OCI-LY1 (cell line): ENCODE results near the gene TXNL4B.

Experiments used
- H2AFZ ChIP-seq: fragments of 200-600 bp; sonication (generic), shearing (Covaris generic); 2 replicates; pipeline ENCODE4 v1.6.0; 2014; ENCODE audit warnings: antibody characterized with exemption, mild to moderate bottlenecking, low read length
- H3F3A ChIP-seq: fragments of 200-600 bp; sonication (generic), shearing (Covaris generic); 2 replicates; pipeline ENCODE4 v1.6.0; 2014; ENCODE audit warnings: mild to moderate bottlenecking, antibody characterized with exemption, low read length, moderate library complexity; ENCODE audit not compliant: insufficient read depth
- H3K27ac ChIP-seq: fragments of 200-600 bp; sonication (generic); 2 replicates; pipeline ENCODE4 v1.5.1; 2014; ENCODE audit warnings: low read length, mixed run types, mild to moderate bottlenecking, low read depth; ENCODE audit not compliant: poor library complexity, severe bottlenecking
- H3K27me3 ChIP-seq: fragments of 200-600 bp; sonication (generic); 2 replicates; pipeline ENCODE4 v1.6.0; 2014; ENCODE audit warnings: antibody characterized with exemption, mild to moderate bottlenecking, low read length, moderate library complexity; ENCODE audit not compliant: insufficient read depth
- H3K36me3 ChIP-seq: fragments of 200-600 bp; sonication (generic); 2 replicates; pipeline ENCODE4 v1.6.1; 2014; ENCODE audit warnings: mild to moderate bottlenecking, antibody characterized with exemption, low read length, moderate library complexity, mixed read lengths; ENCODE audit not compliant: insufficient read depth
- H3K4me1 ChIP-seq: fragments of 200-600 bp; sonication (generic); 2 replicates; pipeline ENCODE4 v1.5.1; 2014; ENCODE audit warnings: mild to moderate bottlenecking, low read length, moderate library complexity; ENCODE audit not compliant: insufficient read depth, severe bottlenecking
- H3K4me2 ChIP-seq: fragments of 200-600 bp; sonication (generic), shearing (Covaris generic); 2 replicates; pipeline ENCODE4 v1.6.1; 2014; ENCODE audit warnings: low read length
- H3K4me3 ChIP-seq: fragments of 200-600 bp; sonication (generic); 2 replicates; pipeline ENCODE4 v1.5.1; 2014; ENCODE audit warnings: low read length, low read depth, mild to moderate bottlenecking, mixed read lengths; ENCODE audit not compliant: poor library complexity, severe bottlenecking
- H3K79me2 ChIP-seq: fragments of 200-600 bp; shearing (Covaris generic); 2 replicates; pipeline ENCODE4 v1.6.1; 2016; ENCODE audit warnings: mixed run types, low read length, mixed read lengths; ENCODE audit not compliant: insufficient read depth
- H3K9ac ChIP-seq: fragments of 200-600 bp; sonication (generic), shearing (Covaris generic); 2 replicates; pipeline ENCODE4 v1.6.1; 2014; ENCODE audit warnings: mild to moderate bottlenecking, low read length, mixed read lengths
- H3K9me2 ChIP-seq: fragments of 200-600 bp; sonication (generic), shearing (Covaris generic); 2 replicates; pipeline ENCODE4 v1.6.1; 2014; ENCODE audit warnings: low read depth, mild to moderate bottlenecking, low read length, mixed read lengths
- H3K9me3 ChIP-seq: fragments of 200-600 bp; shearing (Covaris generic); 2 replicates; pipeline ENCODE4 v1.6.1; 2014; ENCODE audit warnings: low read length, mixed read lengths
- H4K20me1 ChIP-seq: fragments of 200-600 bp; sonication (generic), shearing (Covaris generic); 2 replicates; pipeline ENCODE4 v1.6.0; 2016; ENCODE audit warnings: mild to moderate bottlenecking, low read length; ENCODE audit not compliant: insufficient read depth
- CTCF ChIP-seq: fragments of 200-600 bp; sonication (generic), shearing (Covaris generic); IDR thresholded peaks from 2 replicates; pipeline ENCODE4 v1.5.1; 2017; ENCODE audit warnings: mild to moderate bottlenecking, antibody characterized with exemption, low read length, moderate library complexity, mixed read lengths
- EZH2 ChIP-seq: fragments of 200-600 bp; sonication (generic), shearing (Covaris generic); IDR thresholded peaks from 2 replicates; pipeline ENCODE4 v1.8.0; 2017; ENCODE audit warnings: borderline replicate concordance, mixed run types, mild to moderate bottlenecking, antibody characterized with exemption, low read length, moderate library complexity, mixed read lengths

The TXNL4B gene

GRCh38 chr16:72128701-72129100, 35.3 kb upstream of the TXNL4B start:
- H3K79me2 ChIP-seq: no peaks in the 10 kb centered on the region
- no peak overlapping the region for H3K9ac ChIP-seq
- TF ChIP-seq CTCF (no peak), EZH2 (no peak)
- H3K4me2 ChIP-seq: no peak overlapping the region
- no peaks in the 10 kb centered on the region for H3F3A ChIP-seq
- no peaks in the 10 kb centered on the region for H3K4me1 ChIP-seq
- no peaks in the 10 kb centered on the region for H3K36me3 ChIP-seq
- no peak overlapping the region for H3K4me3 ChIP-seq
- H3K9me3 ChIP-seq: no peaks in the 10 kb centered on the region
- no peak overlapping the region for H3K27ac ChIP-seq
- H2AFZ ChIP-seq: no peak overlapping the region
- H3K27me3 ChIP-seq: no peaks in the 10 kb centered on the region
- no peaks in the 10 kb centered on the region for H4K20me1 ChIP-seq
- H3K9me2 ChIP-seq: no peaks in the 10 kb centered on the region

DNA sequence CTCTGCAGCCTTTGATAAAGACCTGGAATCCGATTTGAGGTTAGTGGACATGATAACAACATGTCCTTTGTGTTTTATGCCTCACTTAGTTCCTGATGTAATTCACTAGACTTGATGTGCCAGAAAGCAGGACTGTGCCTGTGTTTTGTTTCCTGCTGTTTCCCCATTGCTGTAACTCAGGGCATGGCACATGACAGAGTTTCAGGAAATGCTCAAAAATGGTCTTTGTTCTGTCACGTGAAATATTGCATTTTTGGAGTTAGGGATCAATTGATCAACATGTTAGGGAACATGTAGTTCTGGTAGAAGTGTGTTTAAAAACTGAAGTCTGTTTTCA, 33.0 kb upstream of the TXNL4B start:
- Histone ChIP-seq H3K4me3 (no peak overlapping the region), H3K79me2 (no peaks in the 10 kb centered on the region), H3K9ac (no peak overlapping the region), H3F3A (no peaks in the 10 kb centered on the region), H3K27me3 (no peaks in the 10 kb centered on the region), H3K27ac (no peak overlapping the region), H3K4me1 (no peaks in the 10 kb centered on the region), H2AFZ (no peak overlapping the region), H3K4me2 (no peak overlapping the region), H3K36me3 (no peaks in the 10 kb centered on the region), H3K9me3 (no peaks in the 10 kb centered on the region), H3K9me2 (no peaks in the 10 kb centered on the region), H4K20me1 (no peaks in the 10 kb centered on the region)
- TF ChIP-seq EZH2 (no peak), CTCF (no peak)

DNA sequence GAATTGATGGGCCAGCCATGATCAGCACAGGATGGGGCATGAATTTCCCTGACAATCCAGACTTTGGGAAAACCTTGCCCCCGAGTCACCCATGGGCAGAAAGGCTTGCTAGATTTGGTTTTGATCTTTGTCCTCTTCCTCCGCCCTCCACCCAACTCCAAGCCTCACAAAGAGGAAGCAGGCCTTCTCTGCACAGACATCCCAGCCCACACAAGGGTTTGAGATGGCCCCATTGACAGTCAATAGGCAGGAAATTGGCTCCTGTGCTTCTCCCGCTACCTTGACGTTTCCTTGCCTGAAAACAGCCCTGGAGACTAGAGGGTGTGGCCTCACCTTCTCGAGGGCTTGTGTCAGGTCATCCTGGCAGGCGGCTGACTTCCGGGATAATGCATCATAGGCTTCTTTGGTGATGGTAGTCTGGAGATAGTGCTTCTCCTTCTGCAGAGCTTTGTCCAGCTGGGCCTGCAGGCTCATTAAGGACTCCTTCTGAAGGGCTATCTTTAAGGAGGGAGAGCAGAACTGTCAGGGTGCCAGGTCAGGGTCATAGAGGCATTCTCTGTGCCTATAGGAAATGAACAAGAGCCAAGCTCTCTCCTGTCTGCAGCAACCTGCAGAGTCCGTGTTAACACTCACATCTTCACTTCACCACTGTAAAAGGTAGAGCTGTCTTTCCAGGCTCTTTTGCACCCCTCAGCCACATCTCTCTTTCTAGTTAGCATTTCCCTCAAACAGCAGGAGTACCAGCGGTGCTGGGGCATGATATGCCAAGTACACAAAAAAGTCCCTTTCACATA, 32.4 kb upstream of the TXNL4B start:
- TF ChIP-seq EZH2 (no peak), CTCF (no peak)
- Histone ChIP-seq H2AFZ (no peak overlapping the region), H3K9me3 (no peaks in the 10 kb centered on the region), H3K27ac (no peak overlapping the region), H3K36me3 (no peaks in the 10 kb centered on the region), H3F3A (no peaks in the 10 kb centered on the region), H3K4me2 (no peak overlapping the region), H3K27me3 (no peaks in the 10 kb centered on the region), H3K9ac (no peak overlapping the region), H4K20me1 (no peaks in the 10 kb centered on the region), H3K4me1 (no peaks in the 10 kb centered on the region), H3K9me2 (no peaks in the 10 kb centered on the region), H3K79me2 (no peaks in the 10 kb centered on the region), H3K4me3 (no peak overlapping the region)
